Peyer's patch (tissue), 4 donors: ENCODE measurements around the gene SMIM27. TPM values are rescaled to one million over a fixed set of nuclear protein-coding genes. Genes with fewer than 3 reads are reported as not detected.

Experiments used
- DNase-seq, 3 donors: peaks; one replicate each; pipeline ENCODE4 v3.0.0-alpha.2; 2017 to 2019
- H3K27ac ChIP-seq, 4 donors: fragments of 200-600 bp; sonication (generic); one replicate each; pipeline ENCODE4 v1.5.1; 2016 to 2019
- H3K27me3 ChIP-seq, 2 donors: fragments of 200-600 bp; sonication (generic); one replicate each; pipeline ENCODE4 v1.5.1; 2019
- H3K36me3 ChIP-seq, 3 donors: fragments of 200-600 bp; sonication (generic); one replicate each; pipeline ENCODE4 v1.5.1; 2016 to 2019
- H3K4me1 ChIP-seq, 4 donors: fragments of 200-600 bp; sonication (generic); one replicate each; pipeline ENCODE4 v1.5.1; 2016 to 2019
- H3K4me3 ChIP-seq, 4 donors: fragments of 200-600 bp; sonication (generic); 1 replicate in 3 of 4; 2 replicates in 1 of 4; pipeline ENCODE4 v1.5.1; 2016 to 2019; ENCODE audit warnings: mild to moderate bottlenecking in 1 of 4
- H3K9me3 ChIP-seq, 4 donors: fragments of 200-600 bp; sonication (generic); one replicate each; pipeline ENCODE4 v1.5.1; 2016 to 2019; ENCODE audit warnings: mild to moderate bottlenecking in 1 of 4
- CTCF ChIP-seq, 6 experiments: fragments of 450-650 bp in 4 of 6; fragments of 200-600 bp in 2 of 6; sonication (generic) in 1 of 6; IDR thresholded peaks; one replicate each; pipeline ENCODE4 v1.5.1; 2017 to 2019; ENCODE audit warnings: antibody characterized with exemption in 6 of 6, mild to moderate bottlenecking in 3 of 6, moderate library complexity in 1 of 6
- POLR2A ChIP-seq, 2 donors: fragments of 450-650 bp; IDR thresholded peaks; one replicate each; pipeline ENCODE4 v1.5.1; 2017; ENCODE audit warnings: antibody characterized with exemption in 2 of 2, mild to moderate bottlenecking in 2 of 2, moderate library complexity in 2 of 2
- total RNA-seq, 4 donors: library from RNA; depleted of rRNA; stranded (reverse); fragments of >200 nt; gene quantifications; one replicate each; pipeline ENCODE4 v1.1.0, GENCODE V29; 2016

Gene SMIM27
- total RNA-seq, 4 donors from 2014 or later = 1.0 to 4.2 (median 3.2) TPM; not detected in 1

DNA sequence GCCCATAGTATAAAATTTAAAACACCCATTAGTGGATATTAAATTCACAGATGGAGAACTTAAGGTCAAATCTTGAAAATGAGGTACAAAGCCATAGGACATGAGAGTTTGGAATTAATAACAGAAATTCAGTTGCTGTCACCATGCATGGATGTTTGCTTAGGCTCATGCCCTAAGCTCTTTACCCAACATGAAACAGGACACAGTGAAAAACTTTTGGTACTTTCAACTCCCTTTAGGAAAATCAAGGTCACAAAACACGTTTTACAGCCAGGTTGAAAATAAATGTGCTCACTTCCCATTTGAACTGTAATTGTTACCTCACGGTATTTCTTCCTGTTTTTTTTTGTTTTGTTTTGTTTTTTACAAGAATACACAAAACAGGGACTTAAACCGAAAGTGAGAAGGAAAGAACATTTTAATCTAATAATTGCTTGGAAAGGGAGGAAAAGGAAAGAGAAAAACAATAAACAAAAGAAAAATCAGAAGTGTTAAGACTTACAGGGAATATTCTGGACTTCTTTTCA, 6.3 kb downstream of the SMIM27 start:
- no peaks in the 10 kb centered on the region for H3K9me3 ChIP-seq
- no peaks in the 10 kb centered on the region for H3K27me3 ChIP-seq
- H3K36me3 ChIP-seq = no peaks in the 10 kb centered on the region
- H3K4me3 ChIP-seq = no peak overlapping the region
- no peaks in the 10 kb centered on the region for H3K4me1 ChIP-seq
- no peak for TF ChIP-seq POLR2A (IDR thresholded peaks at IDR 0.05)
- no peak overlapping the region for H3K27ac ChIP-seq
- no peak for DNase-seq

GRCh38 chr9:32565967-32566366, 13.8 kb downstream of the SMIM27 start:
- Histone ChIP-seq H3K27ac (no peak overlapping the region), H3K36me3 (peaks cover 0 to 27% (median 0%) of the 10 kb centered on the region in 3 donors), H3K4me1 (peaks cover 0 to 3% (median 0%) of the 10 kb centered on the region in 4 donors), H3K27me3 (no peaks in the 10 kb centered on the region), H3K9me3 (no peaks in the 10 kb centered on the region), H3K4me3 (no peak overlapping the region)
- no peak for TF ChIP-seq POLR2A (IDR thresholded peaks at IDR 0.05)
- TF ChIP-seq CTCF (IDR thresholded peaks at IDR 0.05) = no peak
- no peak for DNase-seq

DNA sequence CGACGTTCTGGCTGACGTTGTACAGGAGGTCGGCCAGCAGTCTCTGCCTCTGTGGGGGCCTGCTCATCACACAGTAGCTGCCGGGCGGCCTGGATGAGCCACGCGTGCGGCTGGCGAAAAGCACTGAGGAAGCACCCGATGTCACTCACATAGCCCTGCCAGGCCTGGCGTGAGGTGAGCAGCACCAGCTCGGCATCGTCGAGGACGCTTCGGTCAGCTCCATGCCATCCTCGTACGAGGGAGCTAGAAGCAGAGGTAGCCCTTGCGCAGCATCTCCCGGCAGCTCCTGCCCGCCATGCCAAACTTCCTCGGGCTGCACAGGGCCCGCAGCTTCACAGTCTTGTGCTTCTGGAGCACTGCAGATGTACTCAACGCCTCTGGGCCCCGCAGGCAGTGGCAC, 14.6 kb downstream of the SMIM27 start:
- no peak for TF ChIP-seq CTCF (IDR thresholded peaks at IDR 0.05)
- TF ChIP-seq POLR2A (IDR thresholded peaks at IDR 0.05) = no peak
- Histone ChIP-seq H3K4me3 (no peak overlapping the region), H3K27ac (no peak overlapping the region), H3K27me3 (no peaks in the 10 kb centered on the region), H3K9me3 (no peaks in the 10 kb centered on the region), H3K36me3 (peaks cover 0 to 27% (median 0%) of the 10 kb centered on the region in 3 donors), H3K4me1 (peaks cover 0 to 11% (median 0%) of the 10 kb centered on the region in 4 donors)
- no peak for DNase-seq

DNA sequence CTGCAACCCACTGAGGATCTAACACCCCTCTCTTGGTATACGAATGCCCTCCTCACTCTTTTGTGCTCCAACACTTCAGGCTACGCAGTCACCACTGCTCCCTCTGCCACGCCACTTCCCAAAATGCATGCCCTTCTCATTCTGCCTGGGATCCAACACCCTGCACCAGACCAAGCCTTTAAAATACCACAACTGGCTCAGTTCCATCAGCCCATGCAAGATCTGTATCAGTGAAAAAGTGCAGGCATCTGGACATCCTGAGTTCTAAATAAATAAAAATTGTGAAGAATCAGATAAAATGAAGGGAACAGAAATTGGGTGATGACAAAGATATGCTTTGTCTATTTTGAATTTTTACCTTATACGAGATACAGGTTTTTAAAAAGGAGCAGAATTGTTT, 18.1 kb downstream of the SMIM27 start:
- peaks cover 0 to 15% (median 3%) of the 10 kb centered on the region in 4 donors for H3K4me1 ChIP-seq
- H3K9me3 ChIP-seq = no peaks in the 10 kb centered on the region
- no peaks in the 10 kb centered on the region for H3K27me3 ChIP-seq
- H3K27ac ChIP-seq = no peak overlapping the region
- no peak for DNase-seq
- no peak overlapping the region for H3K4me3 ChIP-seq
- peaks cover 0 to 25% (median 0%) of the 10 kb centered on the region in 3 donors for H3K36me3 ChIP-seq
- no peak for TF ChIP-seq CTCF (IDR thresholded peaks at IDR 0.05)
- TF ChIP-seq POLR2A (IDR thresholded peaks at IDR 0.05) = no peak

- H3K4me3 ChIP-seq = peak overlapping the region; percentile 52 to 89 (median 64)
- TF ChIP-seq CTCF (IDR thresholded peaks at IDR 0.05) = peak; percentile 54 to 89 (median 74)
- no peak for TF ChIP-seq POLR2A (IDR thresholded peaks at IDR 0.05)
- peak; percentile 52 to 90 (median 79) for DNase-seq
- peaks cover 0 to 6% (median 0%) of the 10 kb centered on the region in 3 donors for H3K36me3 ChIP-seq
- H3K27ac ChIP-seq = peak overlapping the region; percentile 77 to 94 (median 88)
- no peaks in the 10 kb centered on the region for H3K27me3 ChIP-seq
- no peaks in the 10 kb centered on the region for H3K9me3 ChIP-seq
- peaks cover 0 to 15% (median 3%) of the 10 kb centered on the region in 4 donors for H3K4me1 ChIP-seq
Measured at GRCh38 chr9:32571969-32572899, 20.1 kb downstream of the SMIM27 start.
